Vagina (tissue), 2 donors: ENCODE results near the gene LMBR1L.
A peak's percentile ranks its signal among the peaks of the same experiment; 100 is the strongest.

ENCODE experiments used
- CTCF ChIP-seq, 3 experiments: fragments of 450-650 bp in 2 of 3; fragments of 200-600 bp in 1 of 3; sonication (generic) in 1 of 3; IDR thresholded peaks; one replicate each; pipeline ENCODE4 v1.5.1; 2017 to 2019; ENCODE audit warnings: antibody characterized with exemption in 3 of 3, mild to moderate bottlenecking in 2 of 3, moderate library complexity in 2 of 3
- POLR2A ChIP-seq, 2 donors: fragments of 450-650 bp; IDR thresholded peaks; one replicate each; pipeline ENCODE4 v1.6.1; 2017; ENCODE audit warnings: antibody characterized with exemption in 2 of 2, mild to moderate bottlenecking in 2 of 2, moderate library complexity in 2 of 2
- POLR2AphosphoS5 ChIP-seq, 2 donors: sonication (generic); formaldehyde crosslinking; IDR thresholded peaks; one replicate each; pipeline ENCODE4 v1.9.0; 2017; ENCODE audit warnings: antibody characterized with exemption in 2 of 2, mild to moderate bottlenecking in 2 of 2, low read depth in 1 of 2; ENCODE audit not compliant: insufficient read depth in 1 of 2

- TF ChIP-seq POLR2AphosphoS5 (IDR thresholded peaks at IDR 0.05; ENCODE audit: insufficient read depth in 1 of 2, low read depth in 1 of 2): peak; percentile 23 to 25
- no peak for TF ChIP-seq CTCF (IDR thresholded peaks at IDR 0.05)
- TF ChIP-seq POLR2A (IDR thresholded peaks at IDR 0.05): no peak
Observed at GRCh38 chr12:49105504-49106084, 5.1 kb downstream of the LMBR1L start.
